MCF 10A (cell line): ENCODE data around the gene KANSL2. TPM values are rescaled to one million over a fixed set of nuclear protein-coding genes. Genes with fewer than 3 reads are reported as not detected.

Experiments
- BruUV-seq: library from RNA; stranded (reverse); fragments of 400-500 nt; replicated peaks from 2 replicates; lab custom pipeline; 2021; lab: Mats Ljungman, UMichigan
- CTCF ChIA-PET: fragments of 300-600 bp; sonication (Branson Sonifier 250); formaldehyde crosslinking; extraction: SDS; loops from one replicate; lab custom pipeline; 2021; ENCODE audit warnings: antibody characterized with exemption, inconsistent platforms; lab: Yijun Ruan, JAX
- POLR2A ChIA-PET: fragments of 300-600, 350-650 bp; sonication (Branson Sonifier 250); formaldehyde crosslinking; extraction: SDS; loops from one replicate; lab custom pipeline; 2020; ENCODE audit warnings: antibody characterized with exemption, inconsistent platforms; lab: Yijun Ruan, JAX
- DNase-seq: peaks from one replicate; pipeline ENCODE4 v3.0.0-alpha.2; 2018; ENCODE audit not compliant: unreplicated experiment
- H3K27ac Mint-ChIP-seq: one replicate; pipeline ENCODE4 v1.8.0; 2022; ENCODE audit warnings: mild to moderate bottlenecking, low read depth, mixed read lengths; ENCODE audit not compliant: unreplicated experiment
- H3K27me3 Mint-ChIP-seq: one replicate; pipeline ENCODE4 v1.8.0; 2022; ENCODE audit warnings: mixed read lengths; ENCODE audit not compliant: insufficient read depth, unreplicated experiment
- H3K36me3 Mint-ChIP-seq: one replicate; pipeline ENCODE4 v1.8.0; 2022; ENCODE audit warnings: mild to moderate bottlenecking, moderate library complexity, mixed read lengths; ENCODE audit not compliant: insufficient read depth, unreplicated experiment
- H3K4me1 Mint-ChIP-seq: one replicate; pipeline ENCODE4 v1.8.0; 2022; ENCODE audit warnings: mixed read lengths; ENCODE audit not compliant: insufficient read depth, unreplicated experiment
- H3K4me3 Mint-ChIP-seq: one replicate; pipeline ENCODE4 v1.8.0; 2022; ENCODE audit warnings: mild to moderate bottlenecking, moderate library complexity, mixed read lengths; ENCODE audit not compliant: unreplicated experiment
- H3K9me3 Mint-ChIP-seq: one replicate; pipeline ENCODE4 v1.8.0; 2022; ENCODE audit warnings: mixed read lengths; ENCODE audit not compliant: unreplicated experiment
- intact Hi-C: fragments of 100-400 bp; cut with micrococcal nuclease; formaldehyde crosslinking; loops from 2 replicates; pipeline ENCODE4 v1.14.1; 2022
- total RNA-seq: library from RNA; stranded (reverse); gene quantifications from 2 replicates; pipeline ENCODE4 v1.2.3, GENCODE V29; 2022
- TF ChIP-seq, protein P1 (sequence below): fragments of 200-600 bp; IDR thresholded peaks from one replicate; pipeline ENCODE4 v1.8.0; 2022; ENCODE audit warnings: antibody characterized with exemption, mild to moderate bottlenecking; ENCODE audit not compliant: unreplicated experiment

The KANSL2 gene
- total RNA-seq, 1 experiment from 2014 or later, result 44.2 TPM

DNA sequence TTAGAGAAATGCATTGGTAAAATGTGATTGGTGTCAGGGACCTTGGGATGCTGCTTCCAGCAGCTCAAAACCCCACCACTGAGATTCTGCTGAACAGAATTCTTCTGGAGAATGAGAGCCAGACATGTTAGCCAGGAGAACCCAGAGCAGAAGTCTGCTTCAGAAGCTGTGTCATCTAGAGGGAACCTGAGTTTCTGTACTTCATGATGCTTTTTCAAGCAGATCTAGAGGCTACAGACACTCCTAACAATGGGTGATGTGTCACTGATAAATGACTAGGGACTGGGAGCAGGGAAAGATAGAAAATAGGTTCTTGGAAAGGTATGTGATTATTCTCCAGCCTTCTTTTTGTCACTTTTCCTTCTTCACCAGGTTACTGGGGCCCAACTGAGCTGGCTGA, 41.6 kb downstream of the KANSL2 start:
- H3K36me3 Mint-ChIP-seq, result peaks cover 27% of the 10 kb centered on the region
- intact Hi-C loops, result no loop called here
- no peaks in the 10 kb centered on the region for H3K4me1 Mint-ChIP-seq
- no peak for DNase-seq
- ChIA-PET CTCF (interaction anchor here (1.0 kb wide), 1 partner anchor 22 kb away, joined by 3 read pairs; no protein-coding TSS in a partner anchor), POLR2A (no interaction called here)
- H3K9me3 Mint-ChIP-seq, result no peaks in the 10 kb centered on the region
- TF ChIP-seq, protein P1, sequence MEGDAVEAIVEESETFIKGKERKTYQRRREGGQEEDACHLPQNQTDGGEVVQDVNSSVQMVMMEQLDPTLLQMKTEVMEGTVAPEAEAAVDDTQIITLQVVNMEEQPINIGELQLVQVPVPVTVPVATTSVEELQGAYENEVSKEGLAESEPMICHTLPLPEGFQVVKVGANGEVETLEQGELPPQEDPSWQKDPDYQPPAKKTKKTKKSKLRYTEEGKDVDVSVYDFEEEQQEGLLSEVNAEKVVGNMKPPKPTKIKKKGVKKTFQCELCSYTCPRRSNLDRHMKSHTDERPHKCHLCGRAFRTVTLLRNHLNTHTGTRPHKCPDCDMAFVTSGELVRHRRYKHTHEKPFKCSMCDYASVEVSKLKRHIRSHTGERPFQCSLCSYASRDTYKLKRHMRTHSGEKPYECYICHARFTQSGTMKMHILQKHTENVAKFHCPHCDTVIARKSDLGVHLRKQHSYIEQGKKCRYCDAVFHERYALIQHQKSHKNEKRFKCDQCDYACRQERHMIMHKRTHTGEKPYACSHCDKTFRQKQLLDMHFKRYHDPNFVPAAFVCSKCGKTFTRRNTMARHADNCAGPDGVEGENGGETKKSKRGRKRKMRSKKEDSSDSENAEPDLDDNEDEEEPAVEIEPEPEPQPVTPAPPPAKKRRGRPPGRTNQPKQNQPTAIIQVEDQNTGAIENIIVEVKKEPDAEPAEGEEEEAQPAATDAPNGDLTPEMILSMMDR, result no peak
- H3K4me3 Mint-ChIP-seq, result no peak overlapping the region
- H3K27ac Mint-ChIP-seq, result no peak overlapping the region
- BruUV-seq, result no TSS peak
- H3K27me3 Mint-ChIP-seq, result no peaks in the 10 kb centered on the region

DNA sequence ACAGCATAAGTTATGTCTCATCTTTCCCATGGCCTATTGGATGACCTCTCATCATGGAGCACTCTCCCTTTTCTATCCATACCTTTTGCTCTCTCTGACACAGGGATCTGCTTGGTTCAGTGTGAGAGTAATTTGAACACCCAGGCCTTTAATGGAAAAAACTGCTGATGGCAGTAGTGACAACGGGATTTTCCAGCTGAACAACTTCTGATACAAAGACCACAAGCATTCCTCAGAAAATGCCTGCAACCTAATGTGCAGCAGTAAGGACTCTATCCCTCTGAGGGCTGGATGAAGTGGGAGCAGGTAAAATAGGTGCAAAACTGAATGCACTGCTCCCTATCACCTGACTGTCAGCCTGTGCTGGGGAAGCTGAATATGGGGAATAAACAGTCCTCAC, 51.0 kb downstream of the KANSL2 start:
- TF ChIP-seq, protein P1, result no peak
- intact Hi-C loops, result no loop called here
- BruUV-seq, result no TSS peak
- H3K9me3 Mint-ChIP-seq, result no peaks in the 10 kb centered on the region
- no peaks in the 10 kb centered on the region for H3K4me1 Mint-ChIP-seq
- H3K27ac Mint-ChIP-seq, result no peak overlapping the region
- ChIA-PET CTCF (interaction anchor here (3.4 kb wide), 1 partner anchor 13 kb away, joined by 15 read pairs; no protein-coding TSS in a partner anchor), POLR2A (no interaction called here)
- no peak overlapping the region for H3K4me3 Mint-ChIP-seq
- H3K27me3 Mint-ChIP-seq, result peaks cover 50% of the 10 kb centered on the region
- H3K36me3 Mint-ChIP-seq, result no peaks in the 10 kb centered on the region
- DNase-seq, result no peak

DNA sequence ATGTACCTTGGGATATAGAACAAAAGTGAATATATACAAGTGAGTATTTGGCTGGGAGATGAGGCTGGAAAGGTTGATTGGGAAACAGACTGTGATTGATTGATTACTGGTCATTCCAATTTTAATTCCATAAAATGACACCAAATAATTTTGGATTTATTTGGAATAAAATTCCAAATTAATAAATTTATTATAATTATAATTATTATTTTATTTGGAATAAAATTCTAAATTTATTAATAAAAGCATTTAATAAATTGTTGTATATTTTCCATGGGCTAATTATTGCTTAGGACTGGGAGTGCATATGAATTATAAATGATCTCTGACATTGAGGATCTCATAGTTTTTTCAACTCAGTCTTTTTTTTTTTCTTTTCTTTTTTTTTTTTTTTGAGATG, 51.7 kb downstream of the KANSL2 start:
- DNase-seq, result no peak
- POLR2A ChIA-PET, result interaction anchor here (0.6 kb wide), 1 partner anchor 31 kb away, joined by 3 read pairs; no protein-coding TSS in a partner anchor
- BruUV-seq, result no TSS peak
- Mint-ChIP-seq H3K4me1 (no peaks in the 10 kb centered on the region), H3K4me3 (no peak overlapping the region), H3K9me3 (no peaks in the 10 kb centered on the region), H3K36me3 (no peaks in the 10 kb centered on the region), H3K27ac (no peak overlapping the region), H3K27me3 (peaks cover 52% of the 10 kb centered on the region)
- CTCF ChIA-PET, result interaction anchor here (2.7 kb wide), 1 partner anchor 12 kb away, joined by 17 read pairs; no protein-coding TSS in a partner anchor
- intact Hi-C loops, result no loop called here
- TF ChIP-seq, protein P1, result no peak

DNA sequence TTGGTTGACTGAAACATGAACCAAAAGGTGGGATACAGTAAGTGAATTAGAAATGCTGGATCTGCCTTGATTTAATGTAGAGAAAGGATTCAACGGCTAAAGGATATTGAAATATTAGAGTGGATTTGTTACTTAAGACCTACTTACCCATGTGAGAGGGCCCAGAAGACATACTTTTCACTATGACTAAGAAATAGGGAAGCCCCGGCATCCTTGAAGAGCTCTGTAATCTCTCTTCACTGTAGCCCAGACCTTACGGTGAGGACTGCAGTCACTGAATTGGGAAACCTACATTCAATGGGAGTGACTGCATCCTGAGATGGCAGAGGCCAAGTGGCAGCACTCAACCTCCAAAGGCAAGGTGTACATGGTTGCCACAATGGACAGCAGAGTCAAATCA, 52.5 kb downstream of the KANSL2 start:
- Mint-ChIP-seq H3K4me1 (no peaks in the 10 kb centered on the region), H3K27me3 (peaks cover 52% of the 10 kb centered on the region), H3K9me3 (no peaks in the 10 kb centered on the region), H3K36me3 (no peaks in the 10 kb centered on the region), H3K4me3 (no peak overlapping the region), H3K27ac (no peak overlapping the region)
- TF ChIP-seq, protein P1, result no peak
- CTCF ChIA-PET, result interaction anchor here (0.6 to 2.7 kb wide), 3 partner anchors 11 to 77 kb away, joined by 3 to 17 read pairs (median 3); no protein-coding TSS in a partner anchor
- DNase-seq, result no peak
- POLR2A ChIA-PET, result no interaction called here
- no TSS peak for BruUV-seq
- intact Hi-C loops, result no loop called here
